IMR-90 (cell line): Measurements from ENCODE around the gene PRB4. TPM values are rescaled to one million over a fixed set of nuclear protein-coding genes. Genes with fewer than 3 reads are reported as not detected.

Experiments
- ATAC-seq: fragments of 200-7000 bp; cut with Tn5 transposase; 2 replicates; pipeline ENCODE4 v1.9.1; 2020; ENCODE audit warnings: low read depth, mild to moderate bottlenecking, moderate library complexity
- BruUV-seq: library from RNA; stranded (reverse); fragments of 400-500 nt; replicated peaks from 2 replicates; lab custom pipeline; 2021; lab: Mats Ljungman, UMichigan
- CTCF ChIA-PET: fragments of 300-600 bp; formaldehyde crosslinking; extraction: SDS; loops from one replicate; lab custom pipeline; 2021; ENCODE audit warnings: antibody characterized with exemption; lab: Yijun Ruan, JAX
- POLR2A ChIA-PET: fragments of 300-600 bp; sonication (Branson Sonifier 250); formaldehyde crosslinking; loops from one replicate; lab custom pipeline; 2022; ENCODE audit warnings: antibody characterized with exemption; ENCODE audit not compliant: unreplicated experiment; lab: Charles Lee
- DNase-seq: peaks from one replicate; pipeline ENCODE4 v3.0.0; 2013
- H2AFZ ChIP-seq: replicated peaks from 2 replicates; pipeline ENCODE3; 2013; ENCODE audit warnings: low read length, mild to moderate bottlenecking; ENCODE audit not compliant: poor library complexity
- H2AK5ac ChIP-seq: 2 replicates; pipeline ENCODE4 v1.6.1; 2013; ENCODE audit warnings: low read depth, low read length, inconsistent platforms
- H2AK9ac ChIP-seq: replicated peaks from 2 replicates; pipeline ENCODE3; 2013; ENCODE audit warnings: mild to moderate bottlenecking, low read depth, low read length, moderate library complexity; ENCODE audit not compliant: poor library complexity
- H2BK120ac ChIP-seq: 2 replicates; pipeline ENCODE4 v1.6.1; 2013; ENCODE audit warnings: low read depth, low read length, inconsistent platforms
- H2BK15ac ChIP-seq: 3 replicates; pipeline ENCODE4 v1.6.1; 2013; ENCODE audit warnings: low read depth, low read length, inconsistent platforms
- H2BK20ac ChIP-seq: 2 replicates; pipeline ENCODE4 v1.6.1; 2013; ENCODE audit warnings: low read depth, mild to moderate bottlenecking, inconsistent platforms, low read length, moderate library complexity
- H2BK5ac ChIP-seq: 2 replicates; pipeline ENCODE4 v1.6.1; 2013; ENCODE audit warnings: mild to moderate bottlenecking, low read depth, low read length, inconsistent platforms; ENCODE audit not compliant: poor library complexity, severe bottlenecking
- H3K14ac ChIP-seq: replicated peaks from 2 replicates; pipeline ENCODE4 v1.6.1; 2013; ENCODE audit warnings: low read depth, low read length, inconsistent platforms
- H3K18ac ChIP-seq: 2 replicates; pipeline ENCODE4 v1.6.1; 2013; ENCODE audit warnings: low read depth, low read length, control low read depth
- H3K23ac ChIP-seq: 2 replicates; pipeline ENCODE4 v1.6.1; 2013; ENCODE audit warnings: low read depth, low read length, inconsistent platforms
- H3K27ac ChIP-seq: 2 replicates; pipeline ENCODE4 v1.5.1; 2013; ENCODE audit warnings: mild to moderate bottlenecking, control low read depth, low read length; ENCODE audit not compliant: insufficient read depth
- H3K27me3 ChIP-seq: 2 replicates; pipeline ENCODE4 v1.6.1; 2013; ENCODE audit warnings: low read length; ENCODE audit not compliant: control insufficient read depth, insufficient read depth
- H3K36me3 ChIP-seq: 2 replicates; pipeline ENCODE4 v1.6.1; 2013; ENCODE audit warnings: low read length, mixed read lengths; ENCODE audit not compliant: control insufficient read depth, insufficient read depth
- H3K4ac ChIP-seq: 2 replicates; pipeline ENCODE4 v1.6.1; 2013; ENCODE audit warnings: low read depth, low read length, inconsistent platforms
- H3K4me1 ChIP-seq: 2 replicates; pipeline ENCODE4 v1.6.1; 2013; ENCODE audit warnings: low read length, mixed read lengths; ENCODE audit not compliant: control insufficient read depth, insufficient read depth
- H3K4me2 ChIP-seq: 2 replicates; pipeline ENCODE4 v1.6.1; 2013; ENCODE audit warnings: low read depth, mild to moderate bottlenecking, control low read depth, low read length, moderate library complexity
- H3K4me3 ChIP-seq: 2 replicates; pipeline ENCODE4 v1.5.1; 2013; ENCODE audit warnings: low read depth, mild to moderate bottlenecking, control low read depth, low read length, moderate library complexity; ENCODE audit not compliant: insufficient read depth
- H3K56ac ChIP-seq: 2 replicates; pipeline ENCODE4 v1.6.1; 2013; ENCODE audit warnings: low read length, inconsistent platforms; ENCODE audit not compliant: insufficient read depth; ENCODE audit errors: extremely low read depth
- H3K79me1 ChIP-seq, 2 experiments: 2 replicates each; pipeline ENCODE4 v1.6.1; 2013; ENCODE audit warnings: low read length in 2 of 2, inconsistent platforms in 1 of 2, low read depth in 1 of 2
- H3K9ac ChIP-seq: 2 replicates; pipeline ENCODE4 v1.6.1; 2013; ENCODE audit warnings: low read depth, low read length, control low read depth
- H3K9me1 ChIP-seq: 2 replicates; pipeline ENCODE4 v1.6.1; 2013; ENCODE audit warnings: low read length, inconsistent platforms; ENCODE audit not compliant: insufficient read depth
- H3K9me3 ChIP-seq: 2 replicates; pipeline ENCODE4 v1.6.1; 2013; ENCODE audit warnings: low read length; ENCODE audit not compliant: control insufficient read depth, insufficient read depth
- H4K20me1 ChIP-seq: 2 replicates; pipeline ENCODE4 v1.6.1; 2013; ENCODE audit warnings: low read length, inconsistent platforms; ENCODE audit not compliant: insufficient read depth
- H4K5ac ChIP-seq: 2 replicates; pipeline ENCODE4 v1.6.1; 2013; ENCODE audit warnings: mild to moderate bottlenecking, low read depth, low read length, control low read depth
- H4K8ac ChIP-seq, 2 experiments: 2 replicates each; pipeline ENCODE4 v1.6.1; 2013; ENCODE audit warnings: low read depth in 2 of 2, low read length in 2 of 2, control low read depth in 1 of 2, inconsistent platforms in 1 of 2
- H4K91ac ChIP-seq: 2 replicates; pipeline ENCODE4 v1.6.1; 2013; ENCODE audit warnings: low read depth, low read length, inconsistent platforms; ENCODE audit not compliant: insufficient read depth
- POLR2A ChIP-seq: IDR thresholded peaks from 2 replicates; pipeline ENCODE4 v1.6.1; 2012; ENCODE audit warnings: mild to moderate bottlenecking, low read depth, low read length
- SMC3 ChIP-seq: fragments of 150-350 bp; IDR thresholded peaks from 2 replicates; pipeline ENCODE4 v1.6.1; 2016; ENCODE audit warnings: low read depth, mild to moderate bottlenecking, antibody characterized with exemption, low read length, moderate library complexity
- WGBS, 2 experiments: methylation state at CpG; one replicate each; pipeline versions ENCODE4 v1.1.5 to v1.1.7; 2013; ENCODE audit warnings: missing lambda C conversion rate in 2 of 2; ENCODE audit not compliant: insufficient read length in 1 of 2; ENCODE audit errors: extremely low coverage in 2 of 2; 5-methylcytosine and 5-hydroxymethylcytosine counted together
- dilution Hi-C: fragments of 300-500 bp; cut with HindIII; formaldehyde crosslinking; loops from one replicate; pipeline ENCODE4 v1.14.3; 2018; ENCODE audit warnings: low sequenced_read_pairs; ENCODE audit not compliant: unreplicated experiment
- in situ Hi-C: fragments of 300-500 bp; cut with MboI; formaldehyde crosslinking; loops from 3 replicates; pipeline ENCODE4 v1.14.3; 2019; ENCODE audit warnings: low sequenced_read_pairs, inconsistent platforms, mixed read lengths
- intact Hi-C: fragments of 100-400 bp; cut with micrococcal nuclease; formaldehyde crosslinking; loops from 2 replicates; pipeline ENCODE4 v1.10.0; 2022
- polyA plus RNA-seq, 3 experiments: library from polyadenylated mRNA; depleted of rRNA; stranded (reverse); fragments of >200 nt; gene quantifications; 2 replicates each; pipeline ENCODE4 v1.2.3, GENCODE V29; 2012; ENCODE audit warnings: low replicate concordance in 1 of 3
- total RNA-seq: library from RNA; depleted of rRNA; stranded (reverse); fragments of >200 nt; gene quantifications from 2 replicates; pipeline ENCODE4 v1.2.3, GENCODE V29; 2012

The PRB4 gene
- total and polyA plus RNA-seq, 2 of the 4 experiments (the other 2 are of a cell fraction): not detected

DNA sequence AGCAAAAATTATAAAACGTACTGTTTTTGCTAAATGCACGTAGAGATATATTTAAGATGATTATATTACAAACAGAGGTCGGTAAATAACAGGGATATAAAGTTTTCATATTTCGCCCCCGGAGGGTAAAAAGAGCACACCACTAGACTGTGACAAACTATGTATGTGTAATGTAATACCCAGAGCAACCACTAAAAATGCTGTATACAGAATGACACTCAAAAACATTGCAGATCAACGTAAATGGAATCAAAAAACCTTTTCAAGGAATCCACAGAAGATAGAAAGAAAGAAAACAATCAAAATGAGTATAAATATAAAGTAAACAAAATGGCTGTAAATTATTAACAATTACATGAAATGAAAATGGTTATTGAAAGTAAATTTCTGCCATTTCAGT, 37.6 kb upstream of the PRB4 start:
- H2BK15ac ChIP-seq: no peak overlapping the region
- no peak overlapping the region for H2AK5ac ChIP-seq
- no peaks in the 10 kb centered on the region for H3K36me3 ChIP-seq
- no peak overlapping the region for H3K27ac ChIP-seq
- no peak overlapping the region for H2BK20ac ChIP-seq
- H3K9me3 ChIP-seq: peaks cover 4% of the 10 kb centered on the region; the same call in 1 of the 2 replicates
- DNase-seq: no peak
- no peak overlapping the region for H3K4me3 ChIP-seq
- H4K20me1 ChIP-seq: no peaks in the 10 kb centered on the region
- BruUV-seq: no TSS peak
- no peak overlapping the region for H4K5ac ChIP-seq
- H3K23ac ChIP-seq: no peak overlapping the region
- H2BK120ac ChIP-seq: no peak overlapping the region
- H2AK9ac ChIP-seq: no peak overlapping the region
- H3K4me2 ChIP-seq: no peak overlapping the region
- no peak overlapping the region for H4K8ac ChIP-seq
- H3K56ac ChIP-seq: no peak overlapping the region
- no CpG with 5 or more reads among the region's 6 CpGs for WGBS, 2 experiments
- no peak overlapping the region for H2AFZ ChIP-seq
- no peak overlapping the region for H3K18ac ChIP-seq
- H2BK5ac ChIP-seq: no peak overlapping the region
- no peak overlapping the region for H3K14ac ChIP-seq
- H4K91ac ChIP-seq: no peak overlapping the region
- H3K4me1 ChIP-seq: no peaks in the 10 kb centered on the region
- no peaks in the 10 kb centered on the region for H3K9me1 ChIP-seq
- in situ Hi-C loops (no loop called here), dilution Hi-C loops (no loop called here), intact Hi-C loops (no loop called here)
- TF ChIP-seq POLR2A (no peak), SMC3 (no peak)
- H3K9ac ChIP-seq: no peak overlapping the region
- no peaks in the 10 kb centered on the region for H3K79me1 ChIP-seq
- ChIA-PET POLR2A (no interaction called here), CTCF (no interaction called here)
- no peaks in the 10 kb centered on the region for H3K27me3 ChIP-seq
- no peak overlapping the region for H3K4ac ChIP-seq
- no peak for ATAC-seq
